ENCODE measurements around the gene ADAM23.

The ADAM23 gene

GRCh38 chr2:206443735-206444527 lies 599 bp downstream of the ADAM23 start:
- DNase-seq, result peak; percentile 54

GRCh38 chr2:206445948-206446347 lies 2.6 kb downstream of the ADAM23 start:
- no peak for DNase-seq

GRCh38 chr2:206452242-206452641 lies 8.9 kb downstream of the ADAM23 start:
- peak; percentile 39 for DNase-seq

GRCh38 chr2:206452750-206453149 lies 9.4 kb downstream of the ADAM23 start:
- no peak for DNase-seq

GRCh38 chr2:206456078-206456754 lies 12.9 kb downstream of the ADAM23 start:
- DNase-seq, result no peak

- peak; percentile 72 for DNase-seq
Observed at GRCh38 chr2:206457188-206457634, 13.9 kb downstream of the ADAM23 start.

- DNase-seq, result no peak
Observed at GRCh38 chr2:206462240-206462854, 19.0 kb downstream of the ADAM23 start.

- DNase-seq, result no peak
Observed at GRCh38 chr2:206463685-206464084, 20.4 kb downstream of the ADAM23 start.

GRCh38 chr2:206464597-206464996 lies 21.3 kb downstream of the ADAM23 start:
- DNase-seq, result no peak

- DNase-seq, result no peak
Observed at GRCh38 chr2:206471524-206472062, 28.3 kb downstream of the ADAM23 start.

- DNase-seq, result no peak
Observed at GRCh38 chr2:206472094-206472493, 28.8 kb downstream of the ADAM23 start.

- no peak for DNase-seq
Observed at GRCh38 chr2:206474099-206474498, 30.8 kb downstream of the ADAM23 start.

GRCh38 chr2:206477296-206477695 lies 34.0 kb downstream of the ADAM23 start:
- DNase-seq, result no peak

GRCh38 chr2:206478340-206478739 lies 35.0 kb downstream of the ADAM23 start:
- DNase-seq, result no peak

- no peak for DNase-seq
Observed at GRCh38 chr2:206480161-206480560, 36.8 kb downstream of the ADAM23 start.

- peak; percentile 67 for DNase-seq
Observed at GRCh38 chr2:206480620-206481019, 37.3 kb downstream of the ADAM23 start.

GRCh38 chr2:206481056-206481455 lies 37.7 kb downstream of the ADAM23 start:
- no peak for DNase-seq

- DNase-seq, result peak; percentile 97
Observed at GRCh38 chr2:206482123-206482522, 38.8 kb downstream of the ADAM23 start.

- no peak for DNase-seq
Observed at GRCh38 chr2:206482633-206483032, 39.3 kb downstream of the ADAM23 start.

- DNase-seq, result no peak
Observed at GRCh38 chr2:206488053-206488452, 44.7 kb downstream of the ADAM23 start.

GRCh38 chr2:206488623-206489022 lies 45.3 kb downstream of the ADAM23 start:
- no peak for DNase-seq

GRCh38 chr2:206494061-206494460 lies 50.7 kb downstream of the ADAM23 start:
- no peak for DNase-seq

GRCh38 chr2:206502729-206503128 lies 59.4 kb downstream of the ADAM23 start:
- no peak for DNase-seq

- no peak for DNase-seq
Observed at GRCh38 chr2:206511283-206511682, 68.0 kb downstream of the ADAM23 start.
